K562 (cell line): ENCODE results near the gene NAA38. TPM values are rescaled to one million over a fixed set of nuclear protein-coding genes. Genes with fewer than 3 reads are reported as not detected.
A peak's percentile ranks its signal among the peaks of the same experiment; 100 is the strongest.

Source experiments
- CHD2 ChIP-seq: IDR thresholded peaks from 2 replicates; pipeline ENCODE4 v1.6.1; 2011; ENCODE audit warnings: low read depth, low read length
- FOSL1 ChIP-seq: fragments of 200-800 bp; sonication (Bioruptor generic); conservative IDR thresholded peaks from 2 replicates; pipeline ENCODE4 v1.6.1; 2016; ENCODE audit warnings: missing genetic modification characterization, missing compliant biosample characterization
- FOXP1 ChIP-seq: sonication (generic); formaldehyde crosslinking; IDR thresholded peaks from 2 replicates; pipeline ENCODE4 v1.8.0; 2022; ENCODE audit warnings: mild to moderate bottlenecking, missing genetic modification reagents
- PHB ChIP-seq: fragments of 250-450 bp; sonication (Bioruptor Pico); IDR thresholded peaks from 2 replicates; pipeline ENCODE4 v1.5.0; 2021
- RBM15 ChIP-seq: fragments of 200-400 bp; formaldehyde crosslinking; IDR thresholded peaks from 2 replicates; pipeline ENCODE4 v1.6.1; 2018; ENCODE audit warnings: mild to moderate bottlenecking, low read length, moderate library complexity; ENCODE audit not compliant: insufficient read depth
- RCOR1 ChIP-seq, 2 experiments: IDR thresholded peaks; 2 replicates each; pipeline ENCODE4 v1.6.1; 2012; ENCODE audit warnings: low read depth in 2 of 2, low read length in 2 of 2, borderline replicate concordance in 1 of 2, improper control_type of control experiment in 1 of 2
- SNRNP70 ChIP-seq: fragments of 200-400 bp; formaldehyde crosslinking; optimal IDR thresholded peaks from 2 replicates; pipeline ENCODE3; 2017; ENCODE audit warnings: low read depth, low read length
- SOX6 ChIP-seq: fragments of 450-650 bp; IDR thresholded peaks from 2 replicates; pipeline ENCODE4 v1.6.1; 2014; ENCODE audit warnings: mild to moderate bottlenecking
- SRSF1 ChIP-seq: fragments of 200-400 bp; formaldehyde crosslinking; IDR thresholded peaks from 2 replicates; pipeline ENCODE4 v1.6.1; 2017; ENCODE audit warnings: mild to moderate bottlenecking, low read depth, low read length, moderate library complexity
- TARDBP ChIP-seq: fragments of 450-650 bp; IDR thresholded peaks from 2 replicates; pipeline ENCODE4 v1.6.1; 2016
- TRIM24 ChIP-seq, 2 experiments: fragments of 450-650 bp; IDR thresholded peaks; 2 replicates each; pipeline ENCODE4 v1.6.1; 2016
- XRCC4 ChIP-seq: IDR thresholded peaks from one replicate; pipeline ENCODE4 v1.6.1; 2011; ENCODE audit not compliant: insufficient read depth, insufficient read length; ENCODE audit errors: extremely low read depth
- ZNF239 ChIP-seq: fragments of 250-450 bp; sonication (Bioruptor Pico); IDR thresholded peaks from 2 replicates; pipeline ENCODE4 v1.4.0; 2020; ENCODE audit warnings: mild to moderate bottlenecking
- ZNF764 ChIP-seq: fragments of 250-450 bp; sonication (Bioruptor Pico); IDR thresholded peaks from 2 replicates; pipeline ENCODE4 v1.4.0; 2020; ENCODE audit warnings: low read depth, mild to moderate bottlenecking, moderate library complexity
- polyA plus RNA-seq, 8 experiments: library from polyadenylated mRNA; depleted of rRNA in 4 of 8; stranded (reverse) in 5 of 8; unstranded in 3 of 8; fragments of >200 nt; fragmentation: Nextera tagmentation in 2 of 8; fragmentation: Illumina TruSeq in 1 of 8; extraction: Ambion mirVana in 2 of 8; extraction: Trizol in 1 of 8; gene quantifications; 2 replicates each; pipeline versions ENCODE4 v1.2.1 to v1.2.3, GENCODE V29; 2011 to 2014; ENCODE audit warnings: inconsistent platforms in 1 of 8, missing spikeins in 1 of 8
- total RNA-seq, 7 experiments: library from RNA; depleted of rRNA in 6 of 7; stranded (reverse); fragments of >200 nt in 6 of 7; fragmentation: Illumina TruSeq in 2 of 7; extraction: Trizol in 2 of 7; gene quantifications; 2 replicates each; pipeline versions ENCODE4 v1.2.1 to v1.2.3, GENCODE V29; 2011 to 2021; ENCODE audit warnings: low replicate concordance in 1 of 7
- TF ChIP-seq, protein P1 (sequence below): fragments of 450-650 bp; formaldehyde crosslinking; conservative IDR thresholded peaks from 2 replicates; pipeline ENCODE4 v1.4.0; 2022; ENCODE audit warnings: mild to moderate bottlenecking, missing genetic modification characterization
- TF ChIP-seq, protein P2 (sequence below): fragments of 450-650 bp; IDR thresholded peaks from 2 replicates; pipeline ENCODE4 v1.6.1; 2016; ENCODE audit warnings: mild to moderate bottlenecking
- TF ChIP-seq, protein P3 (sequence below): fragments of 250-450 bp; sonication (Bioruptor Pico); IDR thresholded peaks from 2 replicates; pipeline ENCODE4 v1.4.0; 2020
- TF ChIP-seq, protein P4 (sequence below): fragments of 250-450 bp; sonication (Bioruptor Pico); IDR thresholded peaks from 2 replicates; pipeline ENCODE4 v1.8.0; 2021; ENCODE audit warnings: borderline replicate concordance, mild to moderate bottlenecking, moderate library complexity; ENCODE audit not compliant: poor library complexity, severe bottlenecking

NAA38 gene
- total and polyA plus RNA-seq, 9 of the 15 experiments (the other 6 are each of a cell fraction or from before 2014, with no cell fraction given): 16.4 to 99.8 (median 57.3) TPM

GRCh38 chr17:7838090-7839075, 19.0 kb downstream of the NAA38 start (continued):
- TF ChIP-seq, protein P1, sequence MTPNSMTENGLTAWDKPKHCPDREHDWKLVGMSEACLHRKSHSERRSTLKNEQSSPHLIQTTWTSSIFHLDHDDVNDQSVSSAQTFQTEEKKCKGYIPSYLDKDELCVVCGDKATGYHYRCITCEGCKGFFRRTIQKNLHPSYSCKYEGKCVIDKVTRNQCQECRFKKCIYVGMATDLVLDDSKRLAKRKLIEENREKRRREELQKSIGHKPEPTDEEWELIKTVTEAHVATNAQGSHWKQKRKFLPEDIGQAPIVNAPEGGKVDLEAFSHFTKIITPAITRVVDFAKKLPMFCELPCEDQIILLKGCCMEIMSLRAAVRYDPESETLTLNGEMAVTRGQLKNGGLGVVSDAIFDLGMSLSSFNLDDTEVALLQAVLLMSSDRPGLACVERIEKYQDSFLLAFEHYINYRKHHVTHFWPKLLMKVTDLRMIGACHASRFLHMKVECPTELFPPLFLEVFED (CRISPR knock-in tag): peak; percentile 93
- TF ChIP-seq CHD2: no peak
- TF ChIP-seq SRSF1: no peak
- no peak for TF ChIP-seq XRCC4
- TF ChIP-seq, protein P2, sequence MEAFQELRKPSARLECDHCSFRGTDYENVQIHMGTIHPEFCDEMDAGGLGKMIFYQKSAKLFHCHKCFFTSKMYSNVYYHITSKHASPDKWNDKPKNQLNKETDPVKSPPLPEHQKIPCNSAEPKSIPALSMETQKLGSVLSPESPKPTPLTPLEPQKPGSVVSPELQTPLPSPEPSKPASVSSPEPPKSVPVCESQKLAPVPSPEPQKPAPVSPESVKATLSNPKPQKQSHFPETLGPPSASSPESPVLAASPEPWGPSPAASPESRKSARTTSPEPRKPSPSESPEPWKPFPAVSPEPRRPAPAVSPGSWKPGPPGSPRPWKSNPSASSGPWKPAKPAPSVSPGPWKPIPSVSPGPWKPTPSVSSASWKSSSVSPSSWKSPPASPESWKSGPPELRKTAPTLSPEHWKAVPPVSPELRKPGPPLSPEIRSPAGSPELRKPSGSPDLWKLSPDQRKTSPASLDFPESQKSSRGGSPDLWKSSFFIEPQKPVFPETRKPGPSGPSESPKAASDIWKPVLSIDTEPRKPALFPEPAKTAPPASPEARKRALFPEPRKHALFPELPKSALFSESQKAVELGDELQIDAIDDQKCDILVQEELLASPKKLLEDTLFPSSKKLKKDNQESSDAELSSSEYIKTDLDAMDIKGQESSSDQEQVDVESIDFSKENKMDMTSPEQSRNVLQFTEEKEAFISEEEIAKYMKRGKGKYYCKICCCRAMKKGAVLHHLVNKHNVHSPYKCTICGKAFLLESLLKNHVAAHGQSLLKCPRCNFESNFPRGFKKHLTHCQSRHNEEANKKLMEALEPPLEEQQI: no peak
- no peak for TF ChIP-seq ZNF764 (CRISPR knock-in tag)
- TF ChIP-seq PHB: no peak
- TF ChIP-seq, protein P3, sequence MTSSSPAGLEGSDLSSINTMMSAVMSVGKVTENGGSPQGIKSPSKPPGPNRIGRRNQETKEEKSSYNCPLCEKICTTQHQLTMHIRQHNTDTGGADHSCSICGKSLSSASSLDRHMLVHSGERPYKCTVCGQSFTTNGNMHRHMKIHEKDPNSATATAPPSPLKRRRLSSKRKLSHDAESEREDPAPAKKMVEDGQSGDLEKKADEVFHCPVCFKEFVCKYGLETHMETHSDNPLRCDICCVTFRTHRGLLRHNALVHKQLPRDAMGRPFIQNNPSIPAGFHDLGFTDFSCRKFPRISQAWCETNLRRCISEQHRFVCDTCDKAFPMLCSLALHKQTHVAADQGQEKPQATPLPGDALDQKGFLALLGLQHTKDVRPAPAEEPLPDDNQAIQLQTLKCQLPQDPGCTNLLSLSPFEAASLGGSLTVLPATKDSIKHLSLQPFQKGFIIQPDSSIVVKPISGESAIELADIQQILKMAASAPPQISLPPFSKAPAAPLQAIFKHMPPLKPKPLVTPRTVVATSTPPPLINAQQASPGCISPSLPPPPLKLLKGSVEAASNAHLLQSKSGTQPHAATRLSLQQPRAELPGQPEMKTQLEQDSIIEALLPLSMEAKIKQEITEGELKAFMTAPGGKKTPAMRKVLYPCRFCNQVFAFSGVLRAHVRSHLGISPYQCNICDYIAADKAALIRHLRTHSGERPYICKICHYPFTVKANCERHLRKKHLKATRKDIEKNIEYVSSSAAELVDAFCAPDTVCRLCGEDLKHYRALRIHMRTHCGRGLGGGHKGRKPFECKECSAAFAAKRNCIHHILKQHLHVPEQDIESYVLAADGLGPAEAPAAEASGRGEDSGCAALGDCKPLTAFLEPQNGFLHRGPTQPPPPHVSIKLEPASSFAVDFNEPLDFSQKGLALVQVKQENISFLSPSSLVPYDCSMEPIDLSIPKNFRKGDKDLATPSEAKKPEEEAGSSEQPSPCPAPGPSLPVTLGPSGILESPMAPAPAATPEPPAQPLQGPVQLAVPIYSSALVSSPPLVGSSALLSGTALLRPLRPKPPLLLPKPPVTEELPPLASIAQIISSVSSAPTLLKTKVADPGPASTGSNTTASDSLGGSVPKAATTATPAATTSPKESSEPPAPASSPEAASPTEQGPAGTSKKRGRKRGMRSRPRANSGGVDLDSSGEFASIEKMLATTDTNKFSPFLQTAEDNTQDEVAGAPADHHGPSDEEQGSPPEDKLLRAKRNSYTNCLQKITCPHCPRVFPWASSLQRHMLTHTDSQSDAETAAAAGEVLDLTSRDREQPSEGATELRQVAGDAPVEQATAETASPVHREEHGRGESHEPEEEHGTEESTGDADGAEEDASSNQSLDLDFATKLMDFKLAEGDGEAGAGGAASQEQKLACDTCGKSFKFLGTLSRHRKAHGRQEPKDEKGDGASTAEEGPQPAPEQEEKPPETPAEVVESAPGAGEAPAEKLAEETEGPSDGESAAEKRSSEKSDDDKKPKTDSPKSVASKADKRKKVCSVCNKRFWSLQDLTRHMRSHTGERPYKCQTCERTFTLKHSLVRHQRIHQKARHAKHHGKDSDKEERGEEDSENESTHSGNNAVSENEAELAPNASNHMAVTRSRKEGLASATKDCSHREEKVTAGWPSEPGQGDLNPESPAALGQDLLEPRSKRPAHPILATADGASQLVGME (CRISPR knock-in tag): no peak
- no peak for TF ChIP-seq RCOR1 (IDR thresholded peaks at IDR 0.05; ENCODE audit: borderline replicate concordance in 1 of 2, low read depth in 2 of 2, low read length in 2 of 2)
- TF ChIP-seq, protein P4, sequence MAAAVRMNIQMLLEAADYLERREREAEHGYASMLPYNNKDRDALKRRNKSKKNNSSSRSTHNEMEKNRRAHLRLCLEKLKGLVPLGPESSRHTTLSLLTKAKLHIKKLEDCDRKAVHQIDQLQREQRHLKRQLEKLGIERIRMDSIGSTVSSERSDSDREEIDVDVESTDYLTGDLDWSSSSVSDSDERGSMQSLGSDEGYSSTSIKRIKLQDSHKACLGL (CRISPR knock-in tag): no peak
- TF ChIP-seq FOXP1 (CRISPR knock-in tag): 0 out of 2 replicates have a peak, but pooled peaks have one; percentile 33
- no peak for TF ChIP-seq ZNF239 (CRISPR knock-in tag)
- TF ChIP-seq TARDBP: no peak
- TF ChIP-seq RBM15: no peak
- no peak for TF ChIP-seq SNRNP70
- TF ChIP-seq SOX6: no peak
- peak; percentile 68 to 77; a peak in 2 of 4 replicates for TF ChIP-seq TRIM24 (IDR thresholded peaks at IDR 0.05)
- TF ChIP-seq FOSL1: no peak
